GM13977 (cell line): ENCODE results near the gene GNL2.
"Not testable (repeated sequence)": the region's sequence is repeated elsewhere in the genome, so short reads cannot be mapped to it uniquely, and the experiment has no call there.

Experiments used
- DNase-seq: peaks from one replicate; pipeline ENCODE4 v3.0.0; 2012; ENCODE audit warnings: low spot score
- in situ Hi-C: fragments of 300-500 bp; cut with MboI; formaldehyde crosslinking; loops from one replicate; pipeline ENCODE4 v1.12.0; 2022; ENCODE audit warnings: low sequenced_read_pairs, low pct_unique_long_range_greater_than_20kb, mixed read lengths, inconsistent platforms; ENCODE audit not compliant: unreplicated experiment
- TF ChIP-seq, protein P1 (sequence below): IDR thresholded peaks from 2 replicates; pipeline ENCODE4 v1.5.1; 2012; ENCODE audit warnings: mild to moderate bottlenecking, control low read depth; ENCODE audit not compliant: insufficient read depth; ENCODE audit errors: extremely low read depth, missing control alignments

The GNL2 gene

GRCh38 chr1:37537378-37537777 lies 58.4 kb downstream of the GNL2 start:
- in situ Hi-C loops = no loop called here
- no peak for DNase-seq

DNA sequence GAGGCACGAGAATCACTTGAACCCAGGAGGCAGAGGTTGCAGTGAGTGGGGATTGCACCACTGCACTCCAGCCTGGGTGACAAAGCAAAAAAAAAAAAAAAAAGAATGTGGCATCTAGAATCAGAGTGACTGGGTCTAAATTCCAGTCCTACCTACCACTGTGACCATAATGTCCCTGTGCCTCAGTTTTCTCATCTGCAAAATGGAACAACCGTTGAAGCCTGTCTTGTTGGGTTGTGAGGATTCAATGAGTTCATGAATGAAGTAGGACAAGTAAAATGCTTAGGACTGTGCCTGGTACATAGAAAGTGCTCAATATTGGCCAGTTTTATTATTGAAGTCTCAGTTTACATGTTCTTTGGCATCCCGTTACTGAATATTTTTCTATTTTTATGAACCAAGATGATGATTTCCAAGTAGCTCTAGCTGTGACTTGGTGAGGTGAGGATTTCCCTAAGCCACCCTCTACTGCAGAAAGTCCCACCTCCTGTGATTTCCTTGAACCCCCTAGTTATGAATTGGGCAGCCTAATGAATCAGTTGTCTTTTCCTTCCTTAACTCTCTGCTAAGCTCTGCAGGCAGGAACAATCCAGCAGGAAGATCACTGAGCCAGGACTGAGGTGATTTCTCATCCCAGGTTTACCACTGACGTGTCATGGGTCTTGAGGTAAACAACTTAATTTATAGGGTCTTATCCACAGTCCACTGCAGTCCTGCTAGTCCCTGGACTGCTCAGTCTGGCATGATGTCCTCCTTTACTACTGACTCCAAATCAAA lies 62.2 kb downstream of the GNL2 start:
- in situ Hi-C loops = no loop called here

More at GRCh38 chr1:37537378-37537777, 58.4 kb downstream of the GNL2 start:
- TF ChIP-seq, protein P1, sequence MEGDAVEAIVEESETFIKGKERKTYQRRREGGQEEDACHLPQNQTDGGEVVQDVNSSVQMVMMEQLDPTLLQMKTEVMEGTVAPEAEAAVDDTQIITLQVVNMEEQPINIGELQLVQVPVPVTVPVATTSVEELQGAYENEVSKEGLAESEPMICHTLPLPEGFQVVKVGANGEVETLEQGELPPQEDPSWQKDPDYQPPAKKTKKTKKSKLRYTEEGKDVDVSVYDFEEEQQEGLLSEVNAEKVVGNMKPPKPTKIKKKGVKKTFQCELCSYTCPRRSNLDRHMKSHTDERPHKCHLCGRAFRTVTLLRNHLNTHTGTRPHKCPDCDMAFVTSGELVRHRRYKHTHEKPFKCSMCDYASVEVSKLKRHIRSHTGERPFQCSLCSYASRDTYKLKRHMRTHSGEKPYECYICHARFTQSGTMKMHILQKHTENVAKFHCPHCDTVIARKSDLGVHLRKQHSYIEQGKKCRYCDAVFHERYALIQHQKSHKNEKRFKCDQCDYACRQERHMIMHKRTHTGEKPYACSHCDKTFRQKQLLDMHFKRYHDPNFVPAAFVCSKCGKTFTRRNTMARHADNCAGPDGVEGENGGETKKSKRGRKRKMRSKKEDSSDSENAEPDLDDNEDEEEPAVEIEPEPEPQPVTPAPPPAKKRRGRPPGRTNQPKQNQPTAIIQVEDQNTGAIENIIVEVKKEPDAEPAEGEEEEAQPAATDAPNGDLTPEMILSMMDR = no peak

DNA sequence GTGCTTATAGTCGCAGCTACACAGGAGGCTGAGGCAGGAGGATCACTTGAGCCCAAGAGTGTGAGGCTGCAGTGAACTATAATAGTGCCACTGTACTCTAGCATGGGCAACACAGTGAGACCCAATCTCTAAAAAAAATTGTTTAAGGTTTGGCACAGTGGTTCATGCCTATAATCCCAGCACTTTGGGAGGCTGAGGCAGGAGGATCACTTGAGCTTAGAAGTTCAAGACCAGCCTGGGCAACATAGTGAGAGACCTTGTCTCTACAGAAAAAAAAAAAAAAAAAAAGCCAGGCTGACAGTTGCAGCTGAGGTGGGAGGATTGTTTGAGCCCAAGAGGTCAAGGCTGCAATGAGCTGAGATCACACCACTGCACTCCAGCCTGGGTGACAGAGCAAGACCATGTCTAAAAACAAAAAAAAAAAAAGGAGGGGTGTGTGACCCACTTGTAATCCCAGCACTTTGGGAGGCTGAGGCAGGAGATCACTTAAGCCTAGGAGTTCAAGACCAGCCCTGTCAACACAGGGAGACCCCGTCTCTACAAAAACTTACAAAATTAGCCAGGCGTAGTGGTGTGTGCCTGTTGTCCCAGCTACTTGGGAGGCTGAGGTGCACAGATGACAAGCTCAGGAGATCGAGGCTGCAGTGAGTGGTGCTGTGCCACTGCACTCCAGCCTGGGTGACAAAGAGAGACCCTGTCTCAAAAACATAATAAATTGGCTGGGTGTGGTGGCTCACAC lies 63.1 kb downstream of the GNL2 start:
- DNase-seq, in situ Hi-C loops: not testable (repeated sequence)

More for the DNA sequence above, 62.2 kb downstream of the GNL2 start:
- no peak for DNase-seq
- TF ChIP-seq, protein P1 = no peak

- in situ Hi-C loops, DNase-seq: not testable (repeated sequence)
These were observed 65.8 kb downstream of the GNL2 start for GRCh38 chr1:37529888-37530287.

GRCh38 chr1:37519613-37520012 lies 76.1 kb downstream of the GNL2 start:
- TF ChIP-seq, protein P1 = no peak
- in situ Hi-C loops = no loop called here
- DNase-seq = no peak

- DNase-seq, in situ Hi-C loops: not testable (repeated sequence)
These were observed 76.8 kb downstream of the GNL2 start for GRCh38 chr1:37518929-37519328.

DNA sequence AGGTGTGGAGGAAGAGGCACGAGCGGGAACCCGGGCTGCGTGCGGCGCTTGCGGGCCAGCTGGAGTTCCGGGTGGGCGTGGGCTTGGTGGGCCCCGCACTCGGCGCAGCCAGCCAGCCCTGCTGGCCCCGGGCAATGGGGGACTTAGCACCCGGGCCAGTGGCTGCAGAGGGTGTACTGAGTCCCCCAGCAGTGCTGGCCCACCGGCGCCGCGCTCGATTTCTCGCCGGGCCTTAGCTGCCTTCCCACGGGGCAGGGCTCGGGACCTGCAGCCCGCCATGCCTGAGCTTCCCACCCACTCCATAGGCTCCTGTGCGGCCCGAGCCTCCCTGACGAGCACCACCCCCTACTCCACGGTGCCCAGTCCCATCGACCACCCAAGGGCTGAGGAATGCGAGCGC lies 77.5 kb downstream of the GNL2 start:
- DNase-seq, in situ Hi-C loops: not testable (repeated sequence)

- TF ChIP-seq, protein P1 = no peak
These were observed 78.2 kb downstream of the GNL2 start for GRCh38 chr1:37517569-37517968.

More at GRCh38 chr1:37517569-37517968, 78.2 kb downstream of the GNL2 start:
- in situ Hi-C loops = no loop called here
- no peak for DNase-seq
